RCC 7860 (cell line): ENCODE results near the gene GLB1L2.

ENCODE experiments used
- DNase-seq: peaks from one replicate; pipeline ENCODE4 v3.0.0-alpha.2; 2015; ENCODE audit warnings: low spot score
- FAIRE-seq: peaks from 2 replicates; lab custom pipeline; 2012; peaks lifted over from hg19 to GRCh38; lab: Jason Lieb, UNC

Gene GLB1L2

GRCh38 chr11:134401825-134402809, 70.3 kb downstream of the GLB1L2 start:
- DNase-seq (no peak), FAIRE-seq (no peak)

GRCh38 chr11:134402910-134403309, 71.1 kb downstream of the GLB1L2 start:
- DNase-seq = no peak
- no peak for FAIRE-seq

- DNase-seq (no peak), FAIRE-seq (no peak)
Observed at GRCh38 chr11:134404575-134405341, 73.0 kb downstream of the GLB1L2 start.

- DNase-seq (no peak), FAIRE-seq (no peak)
Observed at GRCh38 chr11:134405436-134405835, 73.6 kb downstream of the GLB1L2 start.

GRCh38 chr11:134405841-134406240, 74.1 kb downstream of the GLB1L2 start:
- DNase-seq (no peak), FAIRE-seq (no peak)

- no peak for FAIRE-seq
- no peak for DNase-seq
Observed at GRCh38 chr11:134406264-134407185, 74.7 kb downstream of the GLB1L2 start.

- FAIRE-seq (no peak), DNase-seq (no peak)
Observed at GRCh38 chr11:134407321-134407828, 75.6 kb downstream of the GLB1L2 start.

GRCh38 chr11:134407923-134408322, 76.1 kb downstream of the GLB1L2 start:
- DNase-seq (no peak), FAIRE-seq (no peak)

GRCh38 chr11:134409552-134410429, 78.0 kb downstream of the GLB1L2 start:
- FAIRE-seq = no peak
- DNase-seq = no peak

- FAIRE-seq (no peak), DNase-seq (no peak)
Observed at GRCh38 chr11:134410766-134411165, 79.0 kb downstream of the GLB1L2 start.

- DNase-seq (no peak), FAIRE-seq (no peak)
Observed at GRCh38 chr11:134412203-134413042, 80.6 kb downstream of the GLB1L2 start, which contains the start of gene B3GAT1. Gene B3GAT1 (minus strand): TSS chr11:134412242. CDS start chr11:134387659, 24,583 bp downstream.

- FAIRE-seq (no peak), DNase-seq (no peak)
Observed at GRCh38 chr11:134413043-134413825, 81.4 kb downstream of the GLB1L2 start.

GRCh38 chr11:134413826-134414731, 82.3 kb downstream of the GLB1L2 start:
- FAIRE-seq (no peak), DNase-seq (no peak)

- no peak for DNase-seq
- no peak for FAIRE-seq
Observed at GRCh38 chr11:134414766-134415765, 83.3 kb downstream of the GLB1L2 start.

- FAIRE-seq = no peak
Observed at GRCh38 chr11:134416726-134417125, 84.9 kb downstream of the GLB1L2 start.

More at GRCh38 chr11:134416726-134417125, 84.9 kb downstream of the GLB1L2 start:
- DNase-seq = no peak
